ENCODE results near the gene ARHGAP15. TPM values are rescaled to one million over a fixed set of nuclear protein-coding genes. Genes with fewer than 3 reads are reported as not detected.

The ARHGAP15 gene
- total RNA-seq, 2 donors from 2014 or later = 0.86 TPM; not detected in 1

GRCh38 chr2:143426296-143426695 lies 297.1 kb downstream of the ARHGAP15 start:
- TF ChIP-seq CTCF (conservative IDR thresholded peaks at IDR 0.05) = no peak
- H3K9me3 ChIP-seq (ENCODE audit: control insufficient read depth, low read length) = no peaks in the 10 kb centered on the region
- Mint-ChIP-seq H3K27ac (no peak overlapping the region), H3K4me1 (no peaks in the 10 kb centered on the region), H3K9me3 (no peaks in the 10 kb centered on the region), H3K4me3 (no peak overlapping the region), H3K27me3 (ENCODE audit: insufficient read depth) (no peaks in the 10 kb centered on the region), H3K36me3 (ENCODE audit: low read depth) (no peaks in the 10 kb centered on the region)
- no peak overlapping the region for H3K9ac ChIP-seq (ENCODE audit: extremely low read depth, low read length, poor library complexity, severe bottlenecking)
- H3K4me3 ChIP-seq (ENCODE audit: low read length) = no peak overlapping the region
- H3K27ac ChIP-seq (ENCODE audit: low read depth, low read length) = no peak overlapping the region
- H3K4me1 ChIP-seq (ENCODE audit: control insufficient read depth, insufficient read depth, low read length) = no peaks in the 10 kb centered on the region
- no peak for DNase-seq
- no peaks in the 10 kb centered on the region for H3K36me3 ChIP-seq (ENCODE audit: control insufficient read depth, insufficient read depth, low read length)
- 93 to 98% methylated on average over 4 of the region's 4 CpGs for WGBS, 2 experiments (ENCODE audit: insufficient coverage in 1 of 2, insufficient read length in 1 of 2)
- H3K27me3 ChIP-seq (ENCODE audit: control insufficient read depth, insufficient read depth, low read length, poor library complexity, severe bottlenecking) = no peaks in the 10 kb centered on the region

- H3K4me1 Mint-ChIP-seq = no peaks in the 10 kb centered on the region
- Histone ChIP-seq H3K9me3 (ENCODE audit: control insufficient read depth, low read length) (no peaks in the 10 kb centered on the region), H3K4me3 (ENCODE audit: low read length) (no peak overlapping the region), H3K27me3 (ENCODE audit: control insufficient read depth, insufficient read depth, low read length, poor library complexity, severe bottlenecking) (no peaks in the 10 kb centered on the region), H3K4me1 (ENCODE audit: control insufficient read depth, insufficient read depth, low read length) (no peaks in the 10 kb centered on the region), H3K36me3 (ENCODE audit: control insufficient read depth, insufficient read depth, low read length) (no peaks in the 10 kb centered on the region), H3K9ac (ENCODE audit: extremely low read depth, low read length, poor library complexity, severe bottlenecking) (no peak overlapping the region), H3K27ac (ENCODE audit: low read depth, low read length) (no peak overlapping the region)
- no peak for TF ChIP-seq CTCF (conservative IDR thresholded peaks at IDR 0.05)
- WGBS, 2 experiments (ENCODE audit: insufficient coverage in 1 of 2, insufficient read length in 1 of 2) = 76% methylated on average over 1 of the region's 1 CpG; no CpG with 5 or more reads in 1 of the 2 experiments
- no peaks in the 10 kb centered on the region for H3K27me3 Mint-ChIP-seq (ENCODE audit: insufficient read depth)
- no peak overlapping the region for H3K27ac Mint-ChIP-seq
- H3K4me3 Mint-ChIP-seq = no peak overlapping the region
- no peaks in the 10 kb centered on the region for H3K36me3 Mint-ChIP-seq (ENCODE audit: low read depth)
- no peak for DNase-seq
- no peaks in the 10 kb centered on the region for H3K9me3 Mint-ChIP-seq
These were observed 299.5 kb downstream of the ARHGAP15 start for GRCh38 chr2:143428700-143429099.

GRCh38 chr2:143429932-143430679 lies 300.9 kb downstream of the ARHGAP15 start:
- H3K4me1 ChIP-seq (ENCODE audit: control insufficient read depth, insufficient read depth, low read length) = no peaks in the 10 kb centered on the region
- H3K4me3 ChIP-seq (ENCODE audit: low read length) = no peak overlapping the region
- H3K36me3 ChIP-seq (ENCODE audit: control insufficient read depth, insufficient read depth, low read length) = no peaks in the 10 kb centered on the region
- no peak overlapping the region for H3K27ac ChIP-seq (ENCODE audit: low read depth, low read length)
- TF ChIP-seq CTCF (conservative IDR thresholded peaks at IDR 0.05) = no peak
- H3K36me3 Mint-ChIP-seq (ENCODE audit: low read depth) = no peaks in the 10 kb centered on the region
- H3K9me3 Mint-ChIP-seq = no peaks in the 10 kb centered on the region
- no peak overlapping the region for H3K9ac ChIP-seq (ENCODE audit: extremely low read depth, low read length, poor library complexity, severe bottlenecking)
- H3K4me3 Mint-ChIP-seq = no peak overlapping the region
- no peaks in the 10 kb centered on the region for H3K27me3 ChIP-seq (ENCODE audit: control insufficient read depth, insufficient read depth, low read length, poor library complexity, severe bottlenecking)
- DNase-seq = no peak
- H3K27me3 Mint-ChIP-seq (ENCODE audit: insufficient read depth) = no peaks in the 10 kb centered on the region
- H3K9me3 ChIP-seq (ENCODE audit: control insufficient read depth, low read length) = no peaks in the 10 kb centered on the region
- WGBS, 2 experiments (ENCODE audit: insufficient coverage in 1 of 2, insufficient read length in 1 of 2) = 100% methylated on average over 1 of the region's 1 CpG; no CpG with 5 or more reads in 1 of the 2 experiments
- no peak overlapping the region for H3K27ac Mint-ChIP-seq
- no peaks in the 10 kb centered on the region for H3K4me1 Mint-ChIP-seq
